ENCODE results near the gene DCAF4.

The DCAF4 gene

DNA sequence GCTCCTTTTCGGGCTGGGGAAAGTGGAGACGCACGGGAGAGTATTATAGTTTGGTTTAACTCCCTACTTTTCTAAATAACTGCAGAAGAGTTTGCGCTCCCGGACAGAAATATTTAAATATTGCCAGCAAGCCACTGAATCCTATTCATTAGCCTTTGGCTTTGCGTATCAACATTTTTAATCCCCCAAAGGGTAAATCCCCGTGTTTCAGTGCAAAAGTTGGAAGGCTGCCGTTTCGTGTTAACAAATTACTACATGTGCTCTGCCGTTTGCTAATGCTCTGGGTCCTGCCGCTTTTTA, 32.0 kb upstream of the DCAF4 start:
- Histone ChIP-seq H3K79me2 (ENCODE audit: control insufficient read depth, insufficient read depth, low read length, poor library complexity) (no peaks in the 10 kb centered on the region), H3K27me3 (ENCODE audit: insufficient read depth, low read length) (peaks cover 26% of the 10 kb centered on the region), H3K36me3 (ENCODE audit: control insufficient read depth in 1 of 2, insufficient read depth in 2 of 2, low read length in 2 of 2) (no peaks in the 10 kb centered on the region), H4K91ac (ENCODE audit: low read depth, low read length) (no peak overlapping the region), H2BK5ac (ENCODE audit: low read depth, low read length, poor library complexity) (no peak overlapping the region), H3K9me3 (ENCODE audit: insufficient read depth, low read depth, low read length) (peaks cover 2% of the 10 kb centered on the region), H2BK12ac (ENCODE audit: low read length) (no peak overlapping the region), H4K8ac (ENCODE audit: low read depth, low read length) (no peak overlapping the region), H3K4me2 (ENCODE audit: low read length) (peak overlapping the region; percentile 98), H3K14ac (ENCODE audit: low read length) (no peak overlapping the region), H3K4ac (ENCODE audit: low read depth, low read length) (no peak overlapping the region), H3K27ac (ENCODE audit: low read depth, low read length) (no peak overlapping the region), H3K18ac (ENCODE audit: low read length) (no peak overlapping the region), H3K4me3 (ENCODE audit: low read depth, low read length) (peak overlapping the region; percentile 41), H2AK5ac (ENCODE audit: low read length) (no peak overlapping the region), H3K4me1 (ENCODE audit: control insufficient read depth in 1 of 2, insufficient read depth in 2 of 2, low read length in 2 of 2) (peaks cover 14 to 19% of the 10 kb centered on the region in 2 experiments), H3K23ac (ENCODE audit: low read length) (no peak overlapping the region), H4K12ac (ENCODE audit: low read depth, low read length) (no peak overlapping the region), H2BK120ac (ENCODE audit: insufficient read depth, low read length, poor library complexity) (no peak overlapping the region), H3K79me1 (ENCODE audit: low read length) (no peaks in the 10 kb centered on the region), H2AFZ (ENCODE audit: insufficient read depth, low read length, poor library complexity) (no peak overlapping the region), H3K9ac (ENCODE audit: low read length) (no peak overlapping the region)
- no peak for DNase-seq
- no CpG with 5 or more reads among the region's 11 CpGs for WGBS (ENCODE audit: extremely low coverage, insufficient coverage, insufficient read length)

- H3K27ac ChIP-seq (ENCODE audit: low read depth, low read length) = no peak overlapping the region
- WGBS (ENCODE audit: extremely low coverage, insufficient coverage, insufficient read length) = no CpG with 5 or more reads among the region's 25 CpGs
These were observed 31.5 kb upstream of the DCAF4 start for GRCh38 chr14:72894623-72895378.

GRCh38 chr14:72898448-72898847, 27.8 kb upstream of the DCAF4 start:
- H4K12ac ChIP-seq (ENCODE audit: low read depth, low read length) = no peak overlapping the region

More at GRCh38 chr14:72894623-72895378, 31.5 kb upstream of the DCAF4 start:
- Histone ChIP-seq H3K79me1 (ENCODE audit: low read length) (no peaks in the 10 kb centered on the region), H4K12ac (ENCODE audit: low read depth, low read length) (no peak overlapping the region), H2BK12ac (ENCODE audit: low read length) (no peak overlapping the region), H3K18ac (ENCODE audit: low read length) (no peak overlapping the region), H3K9me3 (ENCODE audit: insufficient read depth, low read depth, low read length) (peaks cover 2% of the 10 kb centered on the region), H4K91ac (ENCODE audit: low read depth, low read length) (no peak overlapping the region), H4K8ac (ENCODE audit: low read depth, low read length) (no peak overlapping the region), H3K36me3 (ENCODE audit: control insufficient read depth in 1 of 2, insufficient read depth in 2 of 2, low read length in 2 of 2) (no peaks in the 10 kb centered on the region), H3K9ac (ENCODE audit: low read length) (no peak overlapping the region), H3K27me3 (ENCODE audit: insufficient read depth, low read length) (peaks cover 26% of the 10 kb centered on the region), H2BK120ac (ENCODE audit: insufficient read depth, low read length, poor library complexity) (no peak overlapping the region), H3K4me2 (ENCODE audit: low read length) (peak overlapping the region; percentile 98), H2AK5ac (ENCODE audit: low read length) (no peak overlapping the region), H2AFZ (ENCODE audit: insufficient read depth, low read length, poor library complexity) (no peak overlapping the region), H3K14ac (ENCODE audit: low read length) (no peak overlapping the region), H3K23ac (ENCODE audit: low read length) (no peak overlapping the region), H3K4ac (ENCODE audit: low read depth, low read length) (no peak overlapping the region), H3K4me3 (ENCODE audit: low read depth, low read length) (peak overlapping the region; percentile 41), H3K79me2 (ENCODE audit: control insufficient read depth, insufficient read depth, low read length, poor library complexity) (no peaks in the 10 kb centered on the region), H3K4me1 (ENCODE audit: control insufficient read depth in 1 of 2, insufficient read depth in 2 of 2, low read length in 2 of 2) (peaks cover 14 to 19% of the 10 kb centered on the region in 2 experiments), H2BK5ac (ENCODE audit: low read depth, low read length, poor library complexity) (no peak overlapping the region)
- peak; percentile 23 to 60 for DNase-seq

DNA sequence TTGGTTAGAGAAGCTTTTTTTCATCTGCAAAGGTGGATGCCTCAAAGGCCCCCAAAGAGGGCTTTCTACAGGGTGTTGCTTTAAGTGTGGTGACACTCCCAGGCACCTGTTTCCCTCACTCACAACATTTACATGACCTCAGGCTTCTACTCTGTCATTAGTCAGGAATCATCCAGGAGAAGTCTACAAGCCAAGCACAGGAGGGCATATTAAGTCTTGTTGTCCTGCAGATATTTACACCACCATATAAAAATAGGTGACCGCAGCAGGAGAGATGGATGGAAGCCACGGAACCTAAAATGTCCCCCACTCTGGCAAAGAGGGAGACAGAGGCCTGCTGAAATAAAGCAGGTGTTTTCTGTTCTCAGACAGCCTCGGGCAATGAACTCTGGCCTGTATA, 24.9 kb upstream of the DCAF4 start:
- Histone ChIP-seq H2BK120ac (ENCODE audit: insufficient read depth, low read length, poor library complexity) (no peak overlapping the region), H2BK12ac (ENCODE audit: low read length) (no peak overlapping the region), H3K23ac (ENCODE audit: low read length) (no peak overlapping the region), H3K4me1 (ENCODE audit: control insufficient read depth in 1 of 2, insufficient read depth in 2 of 2, low read length in 2 of 2) (peaks cover 3 to 9% of the 10 kb centered on the region in 2 experiments), H3K9ac (ENCODE audit: low read length) (no peak overlapping the region), H3K36me3 (ENCODE audit: control insufficient read depth in 1 of 2, insufficient read depth in 2 of 2, low read length in 2 of 2) (no peaks in the 10 kb centered on the region), H3K9me3 (ENCODE audit: insufficient read depth, low read depth, low read length) (no peaks in the 10 kb centered on the region), H3K14ac (ENCODE audit: low read length) (no peak overlapping the region), H3K4me3 (ENCODE audit: low read depth, low read length) (no peak overlapping the region), H3K79me2 (ENCODE audit: control insufficient read depth, insufficient read depth, low read length, poor library complexity) (no peaks in the 10 kb centered on the region), H3K18ac (ENCODE audit: low read length) (no peak overlapping the region), H2AFZ (ENCODE audit: insufficient read depth, low read length, poor library complexity) (no peak overlapping the region), H2AK5ac (ENCODE audit: low read length) (no peak overlapping the region), H3K4me2 (ENCODE audit: low read length) (no peak overlapping the region), H4K8ac (ENCODE audit: low read depth, low read length) (no peak overlapping the region), H3K79me1 (ENCODE audit: low read length) (peaks cover 1% of the 10 kb centered on the region), H4K91ac (ENCODE audit: low read depth, low read length) (no peak overlapping the region), H3K27ac (ENCODE audit: low read depth, low read length) (no peak overlapping the region), H3K4ac (ENCODE audit: low read depth, low read length) (no peak overlapping the region), H4K12ac (ENCODE audit: low read depth, low read length) (no peak overlapping the region), H2BK5ac (ENCODE audit: low read depth, low read length, poor library complexity) (no peak overlapping the region), H3K27me3 (ENCODE audit: insufficient read depth, low read length) (no peaks in the 10 kb centered on the region)
- peak in 1 of 2 donors; percentile 25 for DNase-seq
- no CpG with 5 or more reads among the region's 3 CpGs for WGBS (ENCODE audit: extremely low coverage, insufficient coverage, insufficient read length)

More at GRCh38 chr14:72898448-72898847, 27.8 kb upstream of the DCAF4 start:
- Histone ChIP-seq H3K4me1 (ENCODE audit: control insufficient read depth in 1 of 2, insufficient read depth in 2 of 2, low read length in 2 of 2) (peaks cover 8 to 13% of the 10 kb centered on the region in 2 experiments), H3K27me3 (ENCODE audit: insufficient read depth, low read length) (no peaks in the 10 kb centered on the region), H3K18ac (ENCODE audit: low read length) (no peak overlapping the region), H3K9me3 (ENCODE audit: insufficient read depth, low read depth, low read length) (no peaks in the 10 kb centered on the region), H3K4me3 (ENCODE audit: low read depth, low read length) (no peak overlapping the region), H3K4me2 (ENCODE audit: low read length) (no peak overlapping the region), H2BK12ac (ENCODE audit: low read length) (no peak overlapping the region), H2AK5ac (ENCODE audit: low read length) (no peak overlapping the region), H3K14ac (ENCODE audit: low read length) (no peak overlapping the region), H3K79me1 (ENCODE audit: low read length) (no peaks in the 10 kb centered on the region), H4K8ac (ENCODE audit: low read depth, low read length) (no peak overlapping the region), H4K91ac (ENCODE audit: low read depth, low read length) (no peak overlapping the region), H3K23ac (ENCODE audit: low read length) (no peak overlapping the region), H3K79me2 (ENCODE audit: control insufficient read depth, insufficient read depth, low read length, poor library complexity) (no peaks in the 10 kb centered on the region), H3K36me3 (ENCODE audit: control insufficient read depth in 1 of 2, insufficient read depth in 2 of 2, low read length in 2 of 2) (no peaks in the 10 kb centered on the region), H3K9ac (ENCODE audit: low read length) (no peak overlapping the region), H3K27ac (ENCODE audit: low read depth, low read length) (no peak overlapping the region), H3K4ac (ENCODE audit: low read depth, low read length) (no peak overlapping the region), H2BK120ac (ENCODE audit: insufficient read depth, low read length, poor library complexity) (no peak overlapping the region), H2AFZ (ENCODE audit: insufficient read depth, low read length, poor library complexity) (no peak overlapping the region), H2BK5ac (ENCODE audit: low read depth, low read length, poor library complexity) (no peak overlapping the region)
- WGBS (ENCODE audit: extremely low coverage, insufficient coverage, insufficient read length) = no CpG with 5 or more reads among the region's 3 CpGs
- DNase-seq = no peak

All from trophoblast cell (in vitro differentiated cells and primary cell).